ENCODE measurements around the gene SESN1. TPM values are rescaled to one million over a fixed set of nuclear protein-coding genes. Genes with fewer than 3 reads are reported as not detected.

The SESN1 gene
- total RNA-seq, 1 donor from 2014 or later, result 18.4 TPM

DNA sequence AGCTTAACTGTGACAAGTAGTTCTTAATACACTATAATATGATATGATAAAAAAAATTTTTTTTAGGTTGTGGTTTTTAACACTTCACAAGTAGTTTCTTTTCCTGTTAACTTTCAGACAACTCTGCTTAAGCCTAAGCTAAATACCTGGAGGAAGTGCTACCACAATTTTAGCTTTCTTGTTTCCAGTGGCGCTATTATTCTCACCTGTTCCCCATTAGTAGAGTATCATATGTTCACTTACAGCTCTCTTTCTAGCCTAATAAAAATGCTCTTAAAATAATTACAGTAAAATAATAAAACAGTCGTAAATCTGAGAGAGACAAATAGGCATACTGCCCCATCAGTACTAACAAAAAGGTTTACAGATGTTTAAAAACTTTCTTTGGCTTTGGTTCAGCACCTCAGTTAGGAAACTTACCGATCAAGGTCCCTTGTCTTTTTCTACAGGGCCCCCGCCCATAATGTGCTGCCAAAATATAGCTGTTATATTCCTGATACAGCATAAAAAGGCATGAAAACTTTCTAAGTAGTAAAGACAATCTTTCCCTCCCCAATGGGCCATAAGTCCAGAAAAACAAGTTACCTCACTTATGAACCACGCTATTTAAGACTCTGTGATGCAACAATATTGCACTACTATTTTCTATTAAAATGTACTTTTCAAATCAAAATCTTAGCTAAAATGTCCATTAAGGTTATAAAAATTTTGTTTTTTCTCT, 57.9 kb downstream of the SESN1 start:
- TF ChIP-seq, protein P1, sequence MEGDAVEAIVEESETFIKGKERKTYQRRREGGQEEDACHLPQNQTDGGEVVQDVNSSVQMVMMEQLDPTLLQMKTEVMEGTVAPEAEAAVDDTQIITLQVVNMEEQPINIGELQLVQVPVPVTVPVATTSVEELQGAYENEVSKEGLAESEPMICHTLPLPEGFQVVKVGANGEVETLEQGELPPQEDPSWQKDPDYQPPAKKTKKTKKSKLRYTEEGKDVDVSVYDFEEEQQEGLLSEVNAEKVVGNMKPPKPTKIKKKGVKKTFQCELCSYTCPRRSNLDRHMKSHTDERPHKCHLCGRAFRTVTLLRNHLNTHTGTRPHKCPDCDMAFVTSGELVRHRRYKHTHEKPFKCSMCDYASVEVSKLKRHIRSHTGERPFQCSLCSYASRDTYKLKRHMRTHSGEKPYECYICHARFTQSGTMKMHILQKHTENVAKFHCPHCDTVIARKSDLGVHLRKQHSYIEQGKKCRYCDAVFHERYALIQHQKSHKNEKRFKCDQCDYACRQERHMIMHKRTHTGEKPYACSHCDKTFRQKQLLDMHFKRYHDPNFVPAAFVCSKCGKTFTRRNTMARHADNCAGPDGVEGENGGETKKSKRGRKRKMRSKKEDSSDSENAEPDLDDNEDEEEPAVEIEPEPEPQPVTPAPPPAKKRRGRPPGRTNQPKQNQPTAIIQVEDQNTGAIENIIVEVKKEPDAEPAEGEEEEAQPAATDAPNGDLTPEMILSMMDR (IDR thresholded peaks at IDR 0.05; ENCODE audit: insufficient read depth, low read length, severe bottlenecking), result no peak
- H3K36me3 ChIP-seq (ENCODE audit: control insufficient read depth, insufficient read depth, low read length), result no peaks in the 10 kb centered on the region
- H3K4me3 ChIP-seq (ENCODE audit: low read depth, low read length), result no peak overlapping the region
- no peak for FAIRE-seq
- DNase-seq (ENCODE audit: low read depth), result no peak
- no peaks in the 10 kb centered on the region for H3K27me3 ChIP-seq (ENCODE audit: control insufficient read depth, insufficient read depth, low read length)

DNA sequence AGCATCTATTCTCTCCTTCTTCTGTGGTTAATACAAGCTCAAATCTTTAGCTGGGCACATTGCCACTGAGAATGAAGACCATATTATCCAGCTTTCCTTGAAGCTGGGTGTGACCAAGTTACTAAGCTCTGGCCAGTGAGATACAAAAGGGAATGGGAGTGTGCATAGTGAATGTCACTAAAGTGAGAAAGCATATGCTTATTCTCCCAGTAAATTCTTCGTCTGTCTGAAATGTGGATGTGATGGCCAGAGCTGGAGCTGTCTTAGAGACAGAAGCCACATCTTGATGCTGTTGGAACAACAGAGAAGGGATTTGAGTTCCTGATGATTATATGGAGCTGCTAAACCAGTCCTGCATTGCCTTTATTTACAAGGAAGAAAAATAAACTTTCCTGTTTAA, 60.1 kb downstream of the SESN1 start:
- TF ChIP-seq, protein P1 (IDR thresholded peaks at IDR 0.05; ENCODE audit: insufficient read depth, low read length, severe bottlenecking), result no peak
- Histone ChIP-seq H3K4me3 (ENCODE audit: low read depth, low read length) (no peak overlapping the region), H3K27me3 (ENCODE audit: control insufficient read depth, insufficient read depth, low read length) (no peaks in the 10 kb centered on the region), H3K36me3 (ENCODE audit: control insufficient read depth, insufficient read depth, low read length) (no peaks in the 10 kb centered on the region)
- DNase-seq (ENCODE audit: low read depth) (no peak), FAIRE-seq (no peak)

DNA sequence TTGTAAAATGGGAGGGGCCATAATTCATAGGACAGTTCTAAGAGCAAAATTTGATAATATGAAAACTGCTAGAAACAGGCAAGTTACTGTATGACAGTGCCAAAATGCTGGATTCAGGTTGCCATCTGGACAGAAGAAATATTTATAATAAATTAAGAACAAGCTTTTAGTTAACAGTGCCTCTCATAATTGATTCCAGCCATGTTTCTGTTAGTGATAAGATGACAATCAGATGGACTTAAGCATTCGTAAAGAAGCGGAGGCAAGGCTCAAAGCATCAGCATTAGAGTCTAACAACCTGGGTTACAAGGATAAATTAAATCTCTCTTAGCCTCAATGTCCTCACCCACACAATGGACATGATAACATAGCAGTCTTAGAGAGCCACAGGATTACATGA, 61.0 kb downstream of the SESN1 start:
- no peak for DNase-seq (ENCODE audit: low read depth)
- Histone ChIP-seq H3K36me3 (ENCODE audit: control insufficient read depth, insufficient read depth, low read length) (no peaks in the 10 kb centered on the region), H3K4me3 (ENCODE audit: low read depth, low read length) (no peak overlapping the region), H3K27me3 (ENCODE audit: control insufficient read depth, insufficient read depth, low read length) (no peaks in the 10 kb centered on the region)
- no peak for FAIRE-seq
- TF ChIP-seq, protein P1 (IDR thresholded peaks at IDR 0.05; ENCODE audit: insufficient read depth, low read length, severe bottlenecking), result no peak

DNA sequence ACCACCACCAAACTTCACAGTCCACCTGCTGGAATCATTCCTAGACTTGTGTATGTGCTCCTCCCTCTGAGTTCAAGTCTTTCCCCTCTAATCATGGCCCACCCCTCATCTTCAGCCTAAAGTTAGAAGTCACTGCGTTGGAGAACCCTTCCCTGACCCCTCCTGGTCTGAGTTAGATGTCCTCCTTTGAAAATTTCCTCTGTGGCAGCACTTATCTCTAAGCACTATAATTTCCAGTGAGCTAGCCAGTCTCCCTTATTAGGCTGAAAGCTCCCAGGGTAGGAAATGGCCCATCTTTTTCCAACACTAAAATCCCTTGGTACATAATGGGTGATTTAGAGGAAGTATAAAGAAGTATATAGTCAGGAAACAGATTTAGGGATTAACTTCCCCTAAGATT, 63.2 kb downstream of the SESN1 start:
- FAIRE-seq, result no peak

DNA sequence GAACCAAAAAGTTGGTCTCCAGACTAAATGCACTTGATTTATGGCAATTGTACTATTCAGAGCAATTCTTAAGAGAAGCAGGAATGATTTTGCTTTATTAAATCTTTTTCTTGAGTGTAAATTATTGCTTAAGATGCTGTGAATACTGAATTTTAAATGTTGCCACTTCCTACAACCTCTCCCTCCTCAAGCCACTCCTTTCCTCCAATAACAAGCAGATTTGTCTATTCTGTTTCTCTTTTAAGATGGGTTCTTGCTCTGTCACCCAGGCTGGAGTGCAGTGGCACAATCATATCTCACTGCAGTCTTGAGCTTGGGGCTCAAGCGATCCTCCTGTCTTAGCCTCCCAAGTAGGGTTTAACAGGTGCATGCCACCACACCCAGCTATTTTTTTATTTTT, 65.3 kb downstream of the SESN1 start:
- TF ChIP-seq, protein P1 (IDR thresholded peaks at IDR 0.05; ENCODE audit: insufficient read depth, low read length, severe bottlenecking), result no peak
- FAIRE-seq (no peak), DNase-seq (ENCODE audit: low read depth) (no peak)
- Histone ChIP-seq H3K36me3 (ENCODE audit: control insufficient read depth, insufficient read depth, low read length) (no peaks in the 10 kb centered on the region), H3K4me3 (ENCODE audit: low read depth, low read length) (no peak overlapping the region), H3K27me3 (ENCODE audit: control insufficient read depth, insufficient read depth, low read length) (no peaks in the 10 kb centered on the region)

More for the DNA sequence above, 63.2 kb downstream of the SESN1 start:
- Histone ChIP-seq H3K4me3 (ENCODE audit: low read depth, low read length) (no peak overlapping the region), H3K36me3 (ENCODE audit: control insufficient read depth, insufficient read depth, low read length) (no peaks in the 10 kb centered on the region), H3K27me3 (ENCODE audit: control insufficient read depth, insufficient read depth, low read length) (no peaks in the 10 kb centered on the region)
- TF ChIP-seq, protein P1 (IDR thresholded peaks at IDR 0.05; ENCODE audit: insufficient read depth, low read length, severe bottlenecking), result no peak
- DNase-seq (ENCODE audit: low read depth), result no peak

DNA sequence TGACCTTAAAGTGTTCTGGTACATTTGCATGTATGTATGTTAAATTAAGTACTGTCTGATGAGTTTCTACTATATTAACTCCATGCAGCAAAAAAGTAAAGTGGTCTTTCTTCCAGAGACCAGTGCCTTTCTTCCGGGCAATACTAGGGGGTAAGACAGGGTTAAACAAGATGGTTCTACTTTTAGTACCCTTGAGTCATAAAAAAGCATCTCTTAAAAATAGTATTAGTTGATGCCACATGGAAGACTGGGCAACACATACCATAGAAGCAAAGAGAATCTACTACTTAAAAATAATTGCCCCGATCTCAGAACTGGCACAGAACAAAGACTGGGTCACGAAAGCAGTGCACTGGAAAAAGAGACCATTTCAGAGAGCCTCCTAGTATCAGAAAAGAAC, 66.2 kb downstream of the SESN1 start:
- TF ChIP-seq, protein P1 (IDR thresholded peaks at IDR 0.05; ENCODE audit: insufficient read depth, low read length, severe bottlenecking), result no peak
- no peak for FAIRE-seq
- no peak overlapping the region for H3K4me3 ChIP-seq (ENCODE audit: low read depth, low read length)
- H3K27me3 ChIP-seq (ENCODE audit: control insufficient read depth, insufficient read depth, low read length), result no peaks in the 10 kb centered on the region
- no peak for DNase-seq (ENCODE audit: low read depth)
- no peaks in the 10 kb centered on the region for H3K36me3 ChIP-seq (ENCODE audit: control insufficient read depth, insufficient read depth, low read length)

All from bronchial epithelial cell (primary cell).